NCI-H1694 treated with DMSO at 0.1 percent for 48 hours (cell line): ENCODE results near the gene SPINK9.

Experiments
- DNase-seq: peaks from one replicate; lab custom pipeline; 2025; lab: John Stamatoyannopoulos, UW

SPINK9 gene

DNA sequence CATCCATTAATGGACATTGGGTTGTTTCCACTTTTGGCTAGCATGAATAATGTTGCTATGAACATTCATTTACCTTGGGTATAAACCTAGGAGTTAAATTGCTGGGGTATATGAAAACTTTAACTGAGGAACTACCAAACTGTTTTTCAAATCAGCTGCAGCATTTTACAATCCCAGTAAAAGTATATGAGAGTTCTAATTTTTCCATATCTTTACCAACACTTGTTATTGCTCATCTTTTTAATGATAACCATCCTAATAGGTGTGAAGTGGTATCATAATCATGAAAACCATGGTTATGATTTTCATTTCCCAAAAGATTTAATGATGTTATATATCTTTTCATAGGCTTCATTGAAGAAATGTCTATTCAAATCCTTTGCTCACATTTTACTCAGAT lies 32.9 kb downstream of the SPINK9 start:
- no peak for DNase-seq

DNA sequence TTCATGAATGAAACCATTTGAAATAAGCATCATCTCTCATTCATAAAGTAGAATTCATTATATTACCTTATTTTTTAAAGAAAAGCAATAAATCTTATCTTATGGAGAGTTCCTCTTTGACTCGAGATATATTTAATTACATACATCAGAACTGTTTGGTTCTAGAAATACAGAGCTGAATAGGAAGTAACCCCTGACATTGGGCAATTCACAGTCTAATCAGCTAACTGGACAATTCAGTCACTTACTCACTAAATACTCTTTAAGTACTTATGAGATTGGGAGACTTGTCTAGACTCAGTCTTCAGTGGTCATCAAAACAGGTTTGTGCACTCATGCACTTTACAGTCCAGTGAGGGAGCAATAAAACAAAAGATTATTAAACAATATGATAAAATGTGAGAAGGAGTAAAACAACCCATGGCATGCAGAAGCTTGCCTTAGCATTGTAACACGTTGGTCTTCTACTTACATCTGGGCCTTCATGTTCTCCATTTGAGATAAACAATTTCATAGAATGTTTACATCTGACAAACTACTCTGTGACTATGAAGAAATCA lies 36.9 kb downstream of the SPINK9 start:
- DNase-seq = no peak

DNA sequence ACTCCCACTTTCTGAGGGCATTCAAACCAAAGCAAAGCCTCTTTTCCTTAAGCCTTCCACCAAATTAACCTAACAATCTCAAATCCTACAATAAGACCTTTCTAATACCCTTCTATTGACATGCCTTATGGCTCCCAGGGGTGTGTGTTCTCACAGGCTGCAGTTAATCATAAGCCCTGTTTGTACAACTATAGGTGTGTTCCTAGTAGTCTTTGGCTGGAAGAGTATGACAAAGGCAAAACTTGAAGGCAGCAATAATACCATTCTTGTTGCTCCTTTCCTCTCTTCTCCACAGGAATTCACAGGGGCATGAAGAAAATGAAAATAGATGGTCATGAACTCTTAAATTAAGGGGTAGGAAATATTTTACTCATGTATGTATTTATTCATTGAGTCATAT lies 37.5 kb downstream of the SPINK9 start:
- no peak for DNase-seq

DNA sequence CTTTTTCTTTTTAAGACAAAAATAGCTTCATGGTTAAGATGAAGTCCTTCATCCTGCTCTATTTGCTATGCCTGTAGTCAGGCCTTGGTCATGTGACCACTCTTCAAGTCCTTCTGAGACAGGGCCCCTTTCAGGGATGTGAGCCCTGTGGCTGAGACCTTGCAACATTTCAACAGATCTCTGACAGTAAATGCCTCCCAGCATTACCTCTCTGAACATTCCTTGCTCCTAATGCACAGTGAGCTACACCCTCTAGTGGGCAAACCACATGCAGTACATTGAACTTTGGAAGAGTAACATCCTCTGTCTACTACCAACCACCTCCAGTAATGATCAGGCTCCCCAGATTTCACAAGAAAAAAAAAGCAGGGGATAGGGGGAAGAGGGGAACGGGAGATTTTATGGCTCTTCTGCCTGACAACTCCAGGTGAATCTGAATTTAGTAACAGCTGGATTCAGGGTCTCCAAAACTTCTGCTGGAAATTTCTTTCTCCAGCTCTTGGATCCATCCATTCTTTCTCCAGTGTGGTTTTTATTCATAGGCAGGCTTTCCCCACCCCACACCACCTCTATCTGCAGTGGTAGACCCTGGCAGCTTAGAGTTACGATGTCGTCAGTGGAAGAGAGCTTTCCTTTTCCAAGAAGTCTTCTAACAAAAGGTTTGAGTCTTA lies 39.5 kb downstream of the SPINK9 start:
- DNase-seq = peak; percentile 50

DNA sequence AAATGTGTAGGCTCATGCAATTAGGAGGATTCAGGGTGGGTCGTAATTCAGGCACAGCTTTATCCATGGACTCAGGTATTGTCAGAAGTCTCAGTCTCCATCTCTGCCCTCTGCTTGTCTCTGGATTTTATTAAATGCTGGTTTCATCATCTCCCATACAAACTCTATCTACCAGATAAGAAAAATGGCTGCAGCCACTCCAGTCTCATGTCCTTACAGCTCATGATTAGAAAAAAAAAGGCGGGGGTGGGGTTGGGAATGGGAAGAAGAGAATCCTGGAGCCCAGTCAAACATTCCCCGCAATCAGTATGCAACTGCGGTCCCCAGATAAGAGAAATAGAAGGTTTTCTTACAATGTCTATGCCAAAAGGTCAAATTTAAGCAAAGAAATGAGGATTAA lies 40.8 kb downstream of the SPINK9 start:
- DNase-seq = no peak

DNA sequence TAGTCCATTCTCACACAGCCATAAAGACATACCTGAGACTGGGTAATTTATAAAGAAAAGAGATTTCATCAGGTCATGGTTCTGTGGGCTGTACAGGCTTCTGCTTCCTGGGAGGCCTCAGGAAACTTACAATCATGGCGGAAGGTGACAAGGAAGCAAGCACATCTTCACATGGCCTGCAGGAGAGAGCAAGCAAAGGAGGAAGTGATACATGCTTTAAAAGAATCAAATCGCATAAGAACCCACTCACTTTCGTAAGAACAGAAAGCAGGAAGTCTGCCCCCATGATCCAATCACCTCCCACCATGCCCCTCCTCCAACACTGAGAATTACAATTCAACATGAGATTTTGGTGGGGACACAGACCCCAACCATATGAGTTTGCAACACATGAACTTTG lies 43.3 kb downstream of the SPINK9 start:
- DNase-seq = no peak

DNA sequence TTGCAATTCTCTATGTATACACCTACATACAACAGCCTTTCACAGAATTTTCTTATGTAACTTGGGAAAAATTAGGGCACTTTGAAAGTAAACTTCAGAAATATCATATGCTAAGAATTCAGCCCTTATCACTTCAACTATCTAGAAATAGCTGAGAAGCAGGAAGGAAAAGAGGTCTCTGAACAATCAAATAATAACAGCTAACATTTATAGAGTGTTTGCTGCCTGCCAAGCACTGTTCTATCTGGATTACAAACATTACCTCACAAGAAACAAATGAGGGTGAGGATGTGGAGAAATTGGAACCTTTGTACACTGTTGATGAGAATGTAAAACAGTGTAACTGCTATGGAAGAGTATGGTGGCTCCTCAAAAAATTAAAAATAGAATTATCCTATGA lies 44.0 kb downstream of the SPINK9 start:
- DNase-seq = no peak

DNA sequence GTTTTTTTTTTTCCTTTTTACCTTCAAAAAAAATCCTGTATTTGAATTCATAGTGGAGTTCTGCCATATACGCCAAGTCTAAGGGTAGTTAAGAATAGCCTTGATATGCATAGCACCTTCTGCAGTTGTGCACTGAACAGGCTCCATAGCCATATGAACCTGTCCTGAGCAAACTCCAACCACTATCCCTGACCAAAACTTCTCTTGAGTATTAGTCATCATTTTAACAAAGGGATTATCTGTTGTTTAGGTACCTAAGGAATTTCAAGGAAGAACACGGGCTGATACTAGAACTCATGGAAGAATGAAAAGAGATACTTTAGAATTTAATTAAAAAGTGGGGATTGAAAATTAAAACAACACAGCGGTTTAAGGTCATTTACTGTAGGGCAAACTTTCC lies 46.5 kb downstream of the SPINK9 start:
- no peak for DNase-seq

DNA sequence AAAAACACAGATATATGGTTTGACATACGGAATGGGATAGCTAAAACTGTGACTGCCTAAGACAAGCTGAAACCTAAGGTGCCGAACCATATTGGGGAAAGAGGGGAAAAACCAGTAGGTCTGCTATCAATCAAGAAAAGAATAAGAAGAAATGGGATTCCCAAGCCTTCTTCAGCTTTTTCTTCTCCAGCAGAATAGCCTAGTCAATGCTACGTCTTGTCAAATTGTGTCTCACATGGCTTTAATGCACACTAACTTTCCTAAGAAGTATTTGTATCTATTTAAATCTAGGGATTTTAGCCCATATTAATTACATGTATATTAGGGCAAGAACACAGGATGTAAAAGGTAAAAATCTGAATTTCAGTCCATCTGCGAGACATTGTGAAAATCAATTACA lies 47.6 kb downstream of the SPINK9 start:
- DNase-seq = no peak

DNA sequence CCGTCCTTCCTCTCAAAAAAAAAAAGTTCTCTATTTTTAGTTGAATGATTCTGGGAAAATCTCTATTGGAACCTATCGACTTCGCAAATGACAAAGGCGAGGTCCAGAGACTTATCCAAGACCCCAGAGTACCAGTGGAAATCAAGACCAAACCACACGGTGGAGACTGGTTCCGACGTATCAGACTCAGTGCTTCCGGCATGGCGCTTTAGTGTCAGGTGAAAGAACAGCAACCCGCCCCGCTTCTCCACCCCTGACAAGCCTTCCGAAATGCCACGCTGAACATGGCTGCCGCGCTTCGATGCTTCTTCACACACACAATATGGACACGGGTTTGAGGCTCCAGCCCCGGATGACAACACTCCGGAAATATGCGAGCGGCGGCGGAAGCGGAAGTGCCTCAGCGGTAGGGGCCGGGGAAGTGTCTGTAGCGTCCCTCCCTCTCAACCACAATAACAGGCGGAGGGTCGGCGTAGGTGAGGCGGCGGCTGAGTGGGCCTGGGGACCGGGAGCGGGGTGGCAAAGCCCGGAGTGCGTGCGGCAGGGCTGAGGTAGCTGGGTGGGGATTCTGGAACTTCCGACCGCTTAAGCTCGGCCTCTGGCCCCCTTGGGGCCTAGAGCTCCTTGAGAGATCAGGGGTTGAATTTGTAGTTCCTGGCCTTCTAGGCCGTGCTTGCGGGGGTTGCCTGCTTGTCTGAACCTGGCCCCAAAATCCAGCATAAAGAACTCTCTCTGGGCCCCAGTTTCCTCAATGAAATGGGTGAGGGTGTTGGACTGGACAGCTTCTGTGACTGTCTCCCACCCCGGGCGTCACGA lies 48.4 kb downstream of the SPINK9 start, which contains the start of gene FBXO38:
FBXO38 (plus strand) TSS at position 395 of the 816 bp plus-strand sequence. CDS start 10,819 bp downstream, outside the sequence.
- DNase-seq = peak; percentile 94

DNA sequence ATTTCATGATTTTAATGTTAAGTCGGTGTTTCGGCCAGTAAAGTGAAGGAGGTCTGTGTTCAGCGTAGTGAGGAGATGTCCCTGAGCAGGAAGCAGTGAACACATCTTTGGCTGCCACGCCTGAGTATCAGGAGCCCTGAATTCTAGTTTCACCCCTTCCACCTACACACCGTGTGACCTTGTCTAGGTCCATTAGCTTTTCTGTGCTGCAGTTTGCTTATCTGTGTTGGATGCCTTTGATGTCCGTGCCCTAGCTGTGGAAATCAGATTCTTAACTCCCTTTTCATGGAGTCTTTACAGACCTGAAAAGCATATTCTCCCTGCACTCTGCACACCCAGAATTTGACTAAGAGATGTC lies 49.0 kb downstream of the SPINK9 start:
- no peak for DNase-seq

DNA sequence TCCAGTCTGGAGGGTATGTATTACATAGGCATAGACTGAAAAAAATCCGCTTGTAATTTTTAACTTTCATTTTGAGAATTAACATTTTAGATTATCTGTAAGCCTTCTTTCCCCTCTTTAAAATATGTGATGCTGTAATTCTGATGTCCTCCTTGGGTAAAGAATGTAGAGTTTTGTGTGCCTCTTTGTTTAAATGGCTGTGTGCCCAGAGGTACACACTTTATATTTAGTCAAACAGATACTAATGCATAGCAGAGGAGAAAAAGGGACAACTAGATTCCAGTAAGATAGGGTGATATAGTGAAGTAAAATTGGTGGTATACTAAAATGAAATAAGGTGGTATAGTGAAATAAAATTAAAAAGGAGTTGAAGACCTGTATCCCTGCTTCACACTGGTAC lies 49.7 kb downstream of the SPINK9 start:
- DNase-seq = no peak

DNA sequence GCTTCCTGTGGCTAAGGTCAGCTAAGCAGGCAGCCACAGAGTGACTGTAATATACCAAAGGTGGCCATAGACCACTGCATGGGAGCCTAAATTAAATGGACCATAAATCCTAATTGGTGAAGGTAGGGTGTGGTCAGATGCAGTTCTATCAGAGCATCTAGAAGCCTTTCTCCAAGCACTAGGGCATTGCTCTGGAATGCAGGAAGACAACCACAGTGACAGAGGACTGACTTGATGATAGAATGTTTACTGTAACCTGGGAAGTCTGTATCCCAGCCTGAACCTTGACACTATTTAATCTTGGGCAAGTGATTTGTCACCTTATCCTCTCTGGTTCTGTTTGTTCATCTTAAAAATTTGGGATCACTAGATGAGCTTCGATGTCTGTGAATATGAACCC lies 50.7 kb downstream of the SPINK9 start:
- DNase-seq = no peak

DNA sequence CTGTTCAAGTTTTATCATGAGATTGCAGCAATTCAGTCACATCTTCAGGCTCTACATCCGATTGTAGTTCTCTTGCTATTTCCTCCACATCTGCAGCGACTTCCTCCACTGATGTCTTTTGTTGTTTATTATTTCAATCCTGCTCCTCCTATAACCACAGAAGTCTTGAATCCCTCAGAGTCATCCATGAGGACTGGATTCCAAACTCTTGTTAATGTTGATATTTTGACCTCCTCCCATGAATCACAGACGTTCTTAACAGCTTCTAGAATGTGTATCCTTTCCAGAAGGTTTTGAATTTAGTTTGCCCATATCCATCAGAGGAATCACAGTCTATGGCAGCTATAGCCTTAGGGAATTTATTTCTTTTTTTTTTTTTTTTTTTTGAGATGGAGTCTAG lies 52.0 kb downstream of the SPINK9 start:
- no peak for DNase-seq

DNA sequence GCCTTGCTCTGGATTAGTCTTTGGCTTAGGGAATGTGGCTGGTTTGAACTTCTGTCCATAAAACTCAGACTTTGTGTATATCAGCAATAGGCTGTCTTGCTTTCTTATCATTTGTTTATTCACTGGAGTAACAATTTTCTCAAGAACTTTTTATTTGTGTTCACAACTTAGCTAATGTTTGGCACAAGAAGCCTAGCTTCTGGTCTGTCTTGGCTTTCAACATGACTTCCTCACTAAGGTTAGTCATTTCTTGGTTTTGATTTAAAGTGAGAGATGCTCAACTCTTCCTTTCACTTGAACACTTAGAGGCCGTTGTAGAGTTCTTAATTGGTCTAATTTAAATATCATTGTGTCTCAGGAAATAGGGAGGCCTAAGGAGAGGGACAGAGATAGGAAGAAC lies 53.3 kb downstream of the SPINK9 start:
- no peak for DNase-seq
